Measurements from ENCODE around the gene ALG12.

GRCh38 chr22:49869845-49870712 is 48.2 kb downstream of the ALG12 start:
- no peak for TF ChIP-seq POLR2A (IDR thresholded peaks at IDR 0.05; ENCODE audit: low read depth, low read length)
- no peak for TF ChIP-seq POLR2AphosphoS5 (IDR thresholded peaks at IDR 0.05; ENCODE audit: low read depth, low read length)
- TF ChIP-seq TAF1 (IDR thresholded peaks at IDR 0.05; ENCODE audit: borderline replicate concordance, low read depth, low read length), result no peak
